GM18873 (cell line): Measurements from ENCODE around the gene RABL2A.
"Not testable (repeated sequence)": the region's sequence is repeated elsewhere in the genome, so short reads cannot be mapped to it uniquely, and the experiment has no call there.

Source experiments
- ATAC-seq: cut with Tn5 transposase; IDR thresholded peaks from one replicate; pipeline ENCODE4 v1.9.1; 2021; ENCODE audit warnings: mild to moderate bottlenecking, moderate library complexity, moderate number of reproducible peaks; ENCODE audit not compliant: unreplicated experiment, low FRiP score

Gene RABL2A

DNA sequence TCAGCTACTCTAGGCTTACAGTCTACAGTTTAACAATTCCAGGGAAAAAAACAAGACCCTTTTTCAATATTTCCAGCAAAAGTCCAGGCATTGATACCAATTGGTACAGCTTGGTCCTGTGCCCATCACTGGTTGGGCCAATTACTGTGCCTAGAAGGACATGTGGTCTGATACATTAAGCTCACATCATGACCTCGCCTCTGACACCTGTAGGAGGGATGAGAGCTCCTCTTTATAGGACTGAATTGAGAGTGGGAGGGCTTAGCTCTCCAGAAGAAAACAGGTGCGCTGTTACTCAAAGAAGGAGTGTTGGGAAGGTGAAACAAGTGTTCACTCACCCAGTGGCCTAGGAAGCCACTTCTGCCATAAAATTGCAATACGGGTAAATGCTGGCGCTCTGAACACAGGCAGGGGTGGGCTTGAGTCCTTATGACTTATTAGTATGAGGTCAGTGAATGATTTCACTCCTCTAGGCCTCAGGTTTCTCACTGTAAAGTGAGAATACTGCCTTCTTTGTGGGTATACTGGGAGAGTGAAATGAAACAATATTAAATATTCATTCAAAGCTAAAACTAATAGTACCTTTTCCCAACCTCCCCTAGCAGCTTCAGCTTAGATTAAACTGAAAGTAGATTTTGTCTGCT lies 49.7 kb downstream of the RABL2A start:
- ATAC-seq, result no peak

DNA sequence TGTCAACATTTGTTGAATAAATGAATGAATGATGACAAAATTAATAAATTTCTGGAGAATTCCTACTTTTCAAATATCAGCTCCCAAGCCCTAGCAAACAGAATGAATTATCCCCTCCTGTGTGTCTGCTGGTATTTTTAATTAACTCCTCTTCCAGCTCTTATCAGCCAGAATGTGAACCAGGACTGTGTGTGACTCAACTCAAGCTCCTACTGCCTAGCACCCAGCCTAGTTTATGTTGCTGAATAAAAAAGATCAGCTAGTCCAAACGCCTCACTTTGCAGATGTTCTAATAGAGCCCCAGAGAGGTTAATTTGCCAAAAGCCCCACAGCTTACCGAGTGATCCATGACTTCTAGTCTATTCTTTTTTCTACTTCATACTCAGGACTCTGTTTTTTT lies 50.3 kb downstream of the RABL2A start:
- ATAC-seq, result no peak

DNA sequence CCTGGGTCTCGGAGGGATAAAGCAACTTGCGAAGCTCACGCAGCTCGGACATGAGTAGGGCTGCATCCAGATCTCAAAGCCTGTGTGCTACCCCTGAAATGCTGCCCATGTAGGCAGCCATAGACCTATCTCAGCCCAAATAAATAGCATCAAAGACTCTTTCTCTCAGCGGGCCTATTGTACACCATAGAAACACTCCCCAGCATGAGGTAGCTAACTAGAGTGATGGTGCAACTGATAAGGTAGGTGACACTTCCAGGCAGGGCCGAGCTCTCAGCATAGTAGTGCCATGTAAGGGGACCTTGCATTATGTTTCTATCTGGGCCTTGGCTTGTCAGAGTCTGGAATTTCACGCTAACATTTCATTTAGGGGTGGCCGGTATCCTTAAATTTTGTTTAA lies 52.4 kb downstream of the RABL2A start:
- no peak for ATAC-seq

DNA sequence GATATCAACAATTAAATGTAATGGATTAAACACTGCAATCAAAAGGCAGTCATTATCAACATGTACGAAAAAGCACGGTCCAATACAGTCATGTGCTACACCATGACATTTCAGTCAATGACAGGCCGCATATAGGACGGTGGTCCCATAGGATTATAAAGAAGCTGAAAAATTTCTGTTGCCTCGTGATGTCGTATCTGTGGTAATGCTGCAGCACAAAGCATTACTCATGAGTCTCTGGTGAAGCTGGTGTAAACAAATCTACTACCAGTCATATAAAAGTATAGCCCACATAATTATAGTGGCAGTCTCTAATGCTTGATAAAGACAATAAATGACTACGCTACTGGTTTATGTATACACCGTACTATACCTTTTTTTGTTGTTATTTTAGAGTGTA lies 58.4 kb downstream of the RABL2A start:
- no peak for ATAC-seq

DNA sequence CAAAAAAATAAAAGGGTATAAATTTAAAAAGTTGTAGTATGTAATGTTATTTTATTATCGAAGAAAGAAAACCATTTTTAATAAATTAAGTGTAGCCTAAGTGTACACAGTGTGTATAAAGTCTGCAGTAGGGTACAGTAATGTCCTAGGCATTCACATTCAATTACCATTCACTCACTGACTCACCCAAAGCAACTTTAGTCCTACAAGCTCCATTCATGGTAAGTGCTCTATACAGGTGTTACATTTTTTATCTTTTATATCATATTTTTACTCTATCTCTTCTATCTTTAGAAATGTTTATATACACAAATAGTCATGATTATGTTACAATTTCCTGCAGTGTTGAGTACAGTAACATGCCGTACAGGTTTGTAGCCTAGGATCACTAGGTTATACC lies 59.5 kb downstream of the RABL2A start:
- ATAC-seq, result no peak

DNA sequence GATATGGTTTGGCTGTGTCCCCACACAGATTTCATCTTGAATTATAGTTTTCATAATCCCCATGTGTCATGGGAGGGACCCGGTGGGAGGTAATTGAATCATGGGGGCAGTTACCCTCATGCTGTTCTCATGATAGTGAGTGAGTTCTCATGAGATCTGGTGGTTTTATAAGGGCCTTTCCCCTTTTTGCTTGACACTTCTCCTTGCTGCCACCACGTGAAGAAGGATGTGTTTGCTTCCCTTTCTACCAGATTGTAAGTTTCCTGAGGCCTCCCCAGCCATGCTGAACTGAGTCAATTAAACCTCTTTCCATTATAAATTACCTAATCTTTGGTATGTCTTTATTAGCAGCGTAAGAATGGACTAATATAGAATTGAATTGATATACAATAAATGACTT lies 63.8 kb downstream of the RABL2A start:
- not testable (repeated sequence) for ATAC-seq
